Measurements from ENCODE around the gene SH3RF3. TPM values are rescaled to one million over a fixed set of nuclear protein-coding genes. Genes with fewer than 3 reads are reported as not detected.

The SH3RF3 gene
- total RNA-seq, 1 experiment from 2014 or later: not detected

DNA sequence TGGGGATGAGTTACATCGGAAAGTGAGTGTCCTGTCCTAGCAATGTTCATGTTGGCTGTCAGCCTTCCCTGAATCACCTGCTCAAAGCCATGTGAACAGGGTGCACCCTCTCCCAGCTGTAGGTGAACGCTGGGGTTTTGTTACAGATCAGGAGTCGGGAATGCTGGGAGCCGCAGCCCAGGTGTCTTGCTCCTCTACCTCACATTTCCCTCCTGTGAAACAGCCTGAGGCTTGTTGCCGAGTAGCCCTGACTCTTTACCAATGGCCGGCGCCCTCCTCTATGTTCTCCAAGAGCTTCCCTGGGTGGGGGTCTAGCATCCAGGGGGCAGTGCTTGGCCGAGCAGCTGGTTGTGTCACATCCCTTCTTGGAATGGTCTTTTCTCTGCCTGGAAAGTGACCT, 164.7 kb downstream of the SH3RF3 start (continued):
- TF ChIP-seq, protein P1, sequence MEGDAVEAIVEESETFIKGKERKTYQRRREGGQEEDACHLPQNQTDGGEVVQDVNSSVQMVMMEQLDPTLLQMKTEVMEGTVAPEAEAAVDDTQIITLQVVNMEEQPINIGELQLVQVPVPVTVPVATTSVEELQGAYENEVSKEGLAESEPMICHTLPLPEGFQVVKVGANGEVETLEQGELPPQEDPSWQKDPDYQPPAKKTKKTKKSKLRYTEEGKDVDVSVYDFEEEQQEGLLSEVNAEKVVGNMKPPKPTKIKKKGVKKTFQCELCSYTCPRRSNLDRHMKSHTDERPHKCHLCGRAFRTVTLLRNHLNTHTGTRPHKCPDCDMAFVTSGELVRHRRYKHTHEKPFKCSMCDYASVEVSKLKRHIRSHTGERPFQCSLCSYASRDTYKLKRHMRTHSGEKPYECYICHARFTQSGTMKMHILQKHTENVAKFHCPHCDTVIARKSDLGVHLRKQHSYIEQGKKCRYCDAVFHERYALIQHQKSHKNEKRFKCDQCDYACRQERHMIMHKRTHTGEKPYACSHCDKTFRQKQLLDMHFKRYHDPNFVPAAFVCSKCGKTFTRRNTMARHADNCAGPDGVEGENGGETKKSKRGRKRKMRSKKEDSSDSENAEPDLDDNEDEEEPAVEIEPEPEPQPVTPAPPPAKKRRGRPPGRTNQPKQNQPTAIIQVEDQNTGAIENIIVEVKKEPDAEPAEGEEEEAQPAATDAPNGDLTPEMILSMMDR (IDR thresholded peaks at IDR 0.05 in 2 of 3, conservative IDR thresholded peaks at IDR 0.05 in 1 of 3; ENCODE audit: borderline replicate concordance in 1 of 3, insufficient read depth in 1 of 3, low read depth in 2 of 3, low read length in 2 of 3): no peak
- no peak for TF ChIP-seq POLR2AphosphoS5 (IDR thresholded peaks at IDR 0.05; ENCODE audit: low read depth, low read length)
- no peak for TF ChIP-seq ELF1 (IDR thresholded peaks at IDR 0.05; ENCODE audit: borderline replicate concordance, low read depth)
- no peak for TF ChIP-seq YY1 (IDR thresholded peaks at IDR 0.05; ENCODE audit: extremely low read depth, insufficient replicate concordance, low read depth, low read length)
- TF ChIP-seq SRF (IDR thresholded peaks at IDR 0.05; ENCODE audit: low read depth): no peak
- no peak for TF ChIP-seq RAD21 (IDR thresholded peaks at IDR 0.05; ENCODE audit: low read depth)

DNA sequence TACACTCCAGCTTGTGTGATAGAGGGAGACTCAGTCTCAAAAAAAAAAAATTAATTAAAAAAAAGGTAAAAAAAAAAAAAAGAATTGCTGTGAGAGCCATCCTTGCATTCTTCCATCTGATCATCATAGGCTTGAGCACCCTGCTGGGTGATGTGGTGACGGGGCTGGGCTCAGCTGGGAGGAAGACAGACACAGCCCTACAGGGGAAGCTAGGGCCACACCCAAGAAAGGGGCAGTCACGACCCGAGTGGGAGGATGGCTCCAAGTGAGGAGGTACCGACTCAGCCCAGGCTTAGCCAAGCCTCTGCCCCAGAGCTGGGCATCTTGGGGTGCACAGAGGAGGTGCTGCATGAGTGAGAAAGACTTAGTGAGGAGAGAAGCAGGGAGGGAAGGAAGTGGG, 165.5 kb downstream of the SH3RF3 start:
- H3K4me1 ChIP-seq (ENCODE audit: control insufficient read depth in 1 of 2, insufficient read depth in 2 of 2, low read length in 2 of 2): no peaks in the 10 kb centered on the region
- CTCF ChIA-PET: no interaction called here
- TF ChIP-seq, protein P2, sequence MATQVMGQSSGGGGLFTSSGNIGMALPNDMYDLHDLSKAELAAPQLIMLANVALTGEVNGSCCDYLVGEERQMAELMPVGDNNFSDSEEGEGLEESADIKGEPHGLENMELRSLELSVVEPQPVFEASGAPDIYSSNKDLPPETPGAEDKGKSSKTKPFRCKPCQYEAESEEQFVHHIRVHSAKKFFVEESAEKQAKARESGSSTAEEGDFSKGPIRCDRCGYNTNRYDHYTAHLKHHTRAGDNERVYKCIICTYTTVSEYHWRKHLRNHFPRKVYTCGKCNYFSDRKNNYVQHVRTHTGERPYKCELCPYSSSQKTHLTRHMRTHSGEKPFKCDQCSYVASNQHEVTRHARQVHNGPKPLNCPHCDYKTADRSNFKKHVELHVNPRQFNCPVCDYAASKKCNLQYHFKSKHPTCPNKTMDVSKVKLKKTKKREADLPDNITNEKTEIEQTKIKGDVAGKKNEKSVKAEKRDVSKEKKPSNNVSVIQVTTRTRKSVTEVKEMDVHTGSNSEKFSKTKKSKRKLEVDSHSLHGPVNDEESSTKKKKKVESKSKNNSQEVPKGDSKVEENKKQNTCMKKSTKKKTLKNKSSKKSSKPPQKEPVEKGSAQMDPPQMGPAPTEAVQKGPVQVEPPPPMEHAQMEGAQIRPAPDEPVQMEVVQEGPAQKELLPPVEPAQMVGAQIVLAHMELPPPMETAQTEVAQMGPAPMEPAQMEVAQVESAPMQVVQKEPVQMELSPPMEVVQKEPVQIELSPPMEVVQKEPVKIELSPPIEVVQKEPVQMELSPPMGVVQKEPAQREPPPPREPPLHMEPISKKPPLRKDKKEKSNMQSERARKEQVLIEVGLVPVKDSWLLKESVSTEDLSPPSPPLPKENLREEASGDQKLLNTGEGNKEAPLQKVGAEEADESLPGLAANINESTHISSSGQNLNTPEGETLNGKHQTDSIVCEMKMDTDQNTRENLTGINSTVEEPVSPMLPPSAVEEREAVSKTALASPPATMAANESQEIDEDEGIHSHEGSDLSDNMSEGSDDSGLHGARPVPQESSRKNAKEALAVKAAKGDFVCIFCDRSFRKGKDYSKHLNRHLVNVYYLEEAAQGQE (IDR thresholded peaks at IDR 0.05; ENCODE audit: low read depth): no peak
- TF ChIP-seq RAD21 (IDR thresholded peaks at IDR 0.05; ENCODE audit: low read depth): no peak
- TF ChIP-seq ZNF274 (IDR thresholded peaks at IDR 0.05; ENCODE audit: low read depth, low read length): no peak
- TF ChIP-seq, protein P3, sequence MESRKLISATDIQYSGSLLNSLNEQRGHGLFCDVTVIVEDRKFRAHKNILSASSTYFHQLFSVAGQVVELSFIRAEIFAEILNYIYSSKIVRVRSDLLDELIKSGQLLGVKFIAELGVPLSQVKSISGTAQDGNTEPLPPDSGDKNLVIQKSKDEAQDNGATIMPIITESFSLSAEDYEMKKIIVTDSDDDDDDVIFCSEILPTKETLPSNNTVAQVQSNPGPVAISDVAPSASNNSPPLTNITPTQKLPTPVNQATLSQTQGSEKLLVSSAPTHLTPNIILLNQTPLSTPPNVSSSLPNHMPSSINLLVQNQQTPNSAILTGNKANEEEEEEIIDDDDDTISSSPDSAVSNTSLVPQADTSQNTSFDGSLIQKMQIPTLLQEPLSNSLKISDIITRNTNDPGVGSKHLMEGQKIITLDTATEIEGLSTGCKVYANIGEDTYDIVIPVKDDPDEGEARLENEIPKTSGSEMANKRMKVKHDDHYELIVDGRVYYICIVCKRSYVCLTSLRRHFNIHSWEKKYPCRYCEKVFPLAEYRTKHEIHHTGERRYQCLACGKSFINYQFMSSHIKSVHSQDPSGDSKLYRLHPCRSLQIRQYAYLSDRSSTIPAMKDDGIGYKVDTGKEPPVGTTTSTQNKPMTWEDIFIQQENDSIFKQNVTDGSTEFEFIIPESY (IDR thresholded peaks at IDR 0.05; ENCODE audit: extremely low read depth, insufficient replicate concordance, low read length): no peak
- no peak for TF ChIP-seq JUND (IDR thresholded peaks at IDR 0.05)
- DNase-seq (ENCODE audit: low read depth, low spot score) (no peak), ATAC-seq (no peak)
- no peaks in the 10 kb centered on the region for H3K79me2 ChIP-seq (ENCODE audit: insufficient read depth, low read length)
- H3K4me2 ChIP-seq (ENCODE audit: low read length): no peak overlapping the region
- no peaks in the 10 kb centered on the region for H3K9me2 ChIP-seq (ENCODE audit: insufficient read depth)
- RAD21 ChIA-PET (ENCODE audit: low non-redundant PET in 1 of 2, low total read pairs in 2 of 2, uncharacterized antibody in 2 of 2, unreplicated experiment in 2 of 2): no interaction called here
- H3K36me3 ChIP-seq (ENCODE audit: control insufficient read depth in 1 of 2, insufficient read depth in 2 of 2, low read length in 2 of 2): no peaks in the 10 kb centered on the region
- BruUV-seq (replicated peaks): no TSS peak
- POLR2A ChIA-PET: no interaction called here
- no peak overlapping the region for H3K4me3 ChIP-seq (replicated peaks in 1 of 2; ENCODE audit: low read depth in 1 of 2, low read length in 2 of 2)
- no peaks in the 10 kb centered on the region for H4K20me1 ChIP-seq (ENCODE audit: insufficient read depth)
- H3K9ac ChIP-seq (ENCODE audit: low read length): no peak overlapping the region
- intact Hi-C loops (cut with micrococcal nuclease): no loop called here
- no peak overlapping the region for H3K27ac ChIP-seq (ENCODE audit: low read depth, low read length)
- no peak overlapping the region for H2AFZ ChIP-seq (ENCODE audit: low read depth, low read length, poor library complexity, severe bottlenecking)
- peaks cover 11% of the 10 kb centered on the region; the same call in 1 of the 2 replicates for H3K27me3 ChIP-seq (ENCODE audit: insufficient read depth, low read length)
- no peaks in the 10 kb centered on the region for H3K9me3 ChIP-seq (ENCODE audit: control insufficient read depth in 1 of 2, insufficient read depth in 1 of 2, low read depth in 1 of 2, low read length in 2 of 2)

Measured in HCT116 (cell line).